Lung (tissue), 12 donors: ENCODE data around the gene WWTR1. TPM values are rescaled to one million over a fixed set of nuclear protein-coding genes. Genes with fewer than 3 reads are reported as not detected.

Experiments
- ATAC-seq: fragments of 200-7000 bp; cut with Tn5 transposase; one replicate; pipeline ENCODE4 v1.9.1; 2020; ENCODE audit warnings: moderate number of reproducible peaks; ENCODE audit not compliant: insufficient read depth, low FRiP score
- DNase-seq, 3 donors: peaks; one replicate each; pipeline ENCODE4 v3.0.0-alpha.2; 2013 to 2017
- H3K27ac ChIP-seq, 2 donors: one replicate each; pipeline ENCODE4 v1.5.1; 2013; ENCODE audit warnings: mild to moderate bottlenecking in 2 of 2, moderate library complexity in 2 of 2, control low read depth in 1 of 2, inconsistent platforms in 1 of 2, low read depth in 1 of 2, low read length in 1 of 2
- H3K27me3 ChIP-seq, 3 donors: one replicate each; pipeline ENCODE4 v1.5.1; 2013; ENCODE audit warnings: low read length in 2 of 3; ENCODE audit not compliant: control insufficient read depth in 3 of 3, insufficient read depth in 3 of 3
- H3K36me3 ChIP-seq, 4 donors: one replicate each; pipeline ENCODE4 v1.5.1; 2013; ENCODE audit warnings: low read length in 4 of 4, mild to moderate bottlenecking in 1 of 4, moderate library complexity in 1 of 4; ENCODE audit not compliant: control insufficient read depth in 4 of 4, insufficient read depth in 4 of 4
- H3K4me1 ChIP-seq, 5 donors: one replicate each; pipeline ENCODE4 v1.5.1; 2013; ENCODE audit warnings: low read length in 5 of 5, mild to moderate bottlenecking in 2 of 5, moderate library complexity in 1 of 5; ENCODE audit not compliant: control insufficient read depth in 5 of 5, insufficient read depth in 5 of 5
- H3K4me3 ChIP-seq: one replicate; pipeline ENCODE4 v1.5.1; 2013; ENCODE audit warnings: mild to moderate bottlenecking, control low read depth, moderate library complexity
- H3K9ac ChIP-seq, 2 donors: one replicate each; pipeline ENCODE4 v1.5.1; 2013; ENCODE audit warnings: low read length in 2 of 2, control low read depth in 1 of 2; ENCODE audit not compliant: insufficient read depth in 1 of 2
- H3K9me3 ChIP-seq, 4 donors: one replicate each; pipeline ENCODE4 v1.5.1; 2013; ENCODE audit warnings: low read length in 3 of 4, mild to moderate bottlenecking in 1 of 4, moderate library complexity in 1 of 4; ENCODE audit not compliant: control insufficient read depth in 4 of 4, insufficient read depth in 3 of 4
- CTCF ChIP-seq: IDR thresholded peaks from 2 replicates; pipeline ENCODE4 v1.5.1; 2012; ENCODE audit warnings: mild to moderate bottlenecking; ENCODE audit errors: control extremely low read depth, extremely low read depth
- WGBS, 2 donors: extraction: QIAGEN DNeasy Blood & Tissue Kit; methylation state at CpG; one replicate each; pipeline ENCODE4 v1.1.7; 2013; 5-methylcytosine and 5-hydroxymethylcytosine counted together
- polyA plus RNA-seq, 2 donors: library from polyadenylated mRNA; stranded (reverse); fragments of 200-250 nt; gene quantifications; one replicate each; pipeline ENCODE4 v1.2.1, GENCODE V29; 2013
- total RNA-seq, 2 donors: library from RNA; depleted of rRNA in 1 of 2; stranded (reverse); fragments of >200 nt in 1 of 2; gene quantifications; one replicate each; pipeline ENCODE4 v1.2.1, GENCODE V29; 2014 to 2021
- donor health status: control.
- donor health status: control.
- donor health status: Bipolar disorder and iron deficiency.
- donor health status: healthy.
- donor health status: DM: yes; HTN: yes; CAD: no.

WWTR1 gene
- total and polyA plus RNA-seq, 4 donors: 29.3 to 186 (median 63.4) TPM

DNA sequence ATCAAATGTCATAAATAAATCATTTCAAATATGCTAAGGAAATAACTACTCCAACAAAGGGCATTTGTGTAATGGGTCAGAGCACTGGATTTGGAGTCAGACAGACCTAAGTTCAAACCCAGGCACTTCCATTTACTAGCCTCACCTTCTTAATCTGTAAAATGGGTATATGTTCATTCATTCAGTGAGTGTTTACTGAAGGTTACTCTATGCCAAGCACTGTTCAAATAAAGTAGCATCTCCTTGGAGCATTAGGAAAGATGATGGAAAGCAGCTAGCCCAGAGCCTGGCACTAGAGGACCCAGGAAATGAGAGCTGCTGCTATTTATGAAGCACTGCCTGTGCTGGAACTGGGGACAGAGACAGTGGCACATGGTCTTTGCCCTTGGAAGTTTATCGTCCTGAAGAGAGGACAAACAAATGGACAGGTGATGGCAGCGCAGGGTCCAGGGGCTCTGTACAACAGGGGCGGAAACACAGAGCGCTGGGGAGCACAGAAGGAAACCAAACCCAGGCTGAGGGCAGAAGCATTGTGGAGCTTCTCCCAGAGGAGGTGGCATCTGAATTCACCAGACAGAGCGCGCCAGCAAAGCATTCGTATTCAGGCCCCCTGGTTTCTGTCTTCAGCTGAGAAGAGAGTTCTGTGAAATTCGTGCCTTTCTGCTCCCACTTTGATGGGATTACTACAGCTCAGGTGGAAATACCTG, 164.4 kb downstream of the WWTR1 start:
- H3K4me3 ChIP-seq: no peak overlapping the region
- no peaks in the 10 kb centered on the region for H3K36me3 ChIP-seq
- H3K27me3 ChIP-seq: no peaks in the 10 kb centered on the region
- no peak for TF ChIP-seq CTCF
- no peak overlapping the region for H3K9ac ChIP-seq
- H3K9me3 ChIP-seq: no peaks in the 10 kb centered on the region
- H3K27ac ChIP-seq: no peak overlapping the region
- 85 to 91% methylated on average over 8 of the region's 8 CpGs for WGBS, 2 donors
- ATAC-seq (no peak), DNase-seq (no peak)
- H3K4me1 ChIP-seq: peaks cover 0 to 2% (median 0%) of the 10 kb centered on the region in 5 donors

DNA sequence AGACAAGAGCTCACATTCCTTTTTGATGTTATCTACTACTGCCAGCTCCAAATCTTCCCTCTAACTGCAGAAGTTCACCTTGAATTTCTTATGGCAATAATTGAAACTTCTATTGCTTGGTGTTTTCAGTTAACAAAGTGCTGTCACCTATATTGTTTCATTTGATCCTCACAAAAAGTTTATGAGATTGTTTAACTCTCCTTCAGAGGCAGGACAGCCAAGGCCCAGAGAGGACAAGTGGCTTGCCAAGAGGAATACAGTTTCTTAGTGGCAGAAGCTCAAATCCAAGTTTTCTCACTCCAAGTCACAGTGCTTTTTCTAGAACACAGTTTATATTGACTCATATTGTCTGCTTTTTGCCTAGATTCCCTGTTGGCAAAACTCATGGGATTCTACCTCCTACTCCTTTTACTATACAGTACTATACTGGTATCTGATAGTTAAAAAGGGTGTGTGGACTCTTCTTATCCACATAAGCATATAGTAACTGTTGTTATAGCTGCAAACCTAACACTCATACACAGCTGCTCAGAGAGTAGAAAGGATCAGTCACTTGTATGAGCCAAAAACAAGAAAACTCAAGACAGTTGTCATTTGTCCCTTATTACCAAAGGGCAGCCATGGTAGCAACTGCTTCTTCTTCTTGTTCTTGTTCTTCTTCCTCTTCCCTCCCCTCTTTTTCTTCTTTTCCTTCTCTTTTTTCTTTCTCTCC, 167.4 kb downstream of the WWTR1 start:
- no peak for TF ChIP-seq CTCF

GRCh38 chr3:149489060-149489690, 168.7 kb downstream of the WWTR1 start:
- WGBS, 2 donors: 54 to 71% methylated on average over 6 of the region's 6 CpGs
- H3K27ac ChIP-seq: no peak overlapping the region
- no peak for TF ChIP-seq CTCF
- no peaks in the 10 kb centered on the region for H3K9me3 ChIP-seq
- H3K4me1 ChIP-seq: peaks cover 0 to 2% (median 0%) of the 10 kb centered on the region in 5 donors
- no peaks in the 10 kb centered on the region for H3K27me3 ChIP-seq
- no peak overlapping the region for H3K4me3 ChIP-seq
- no peak for ATAC-seq
- no peak overlapping the region for H3K9ac ChIP-seq
- H3K36me3 ChIP-seq: no peaks in the 10 kb centered on the region
- peak in 1 of 3 donors; percentile 36 for DNase-seq

More for the DNA sequence above, 167.4 kb downstream of the WWTR1 start:
- ATAC-seq (no peak), DNase-seq (no peak)
- no peaks in the 10 kb centered on the region for H3K27me3 ChIP-seq
- H3K9ac ChIP-seq: no peak overlapping the region
- no peaks in the 10 kb centered on the region for H3K9me3 ChIP-seq
- H3K27ac ChIP-seq: no peak overlapping the region
- peaks cover 0 to 2% (median 0%) of the 10 kb centered on the region in 5 donors for H3K4me1 ChIP-seq
- H3K4me3 ChIP-seq: no peak overlapping the region
- H3K36me3 ChIP-seq: no peaks in the 10 kb centered on the region
